Measurements from ENCODE around the gene RAB11FIP2.

RAB11FIP2 gene

GRCh38 chr10:117972168-117972837 is 74.4 kb downstream of the RAB11FIP2 start:
- no peak for TF ChIP-seq EZH2 (IDR thresholded peaks at IDR 0.05; ENCODE audit: borderline replicate concordance, low read length)
- TF ChIP-seq, protein P1, sequence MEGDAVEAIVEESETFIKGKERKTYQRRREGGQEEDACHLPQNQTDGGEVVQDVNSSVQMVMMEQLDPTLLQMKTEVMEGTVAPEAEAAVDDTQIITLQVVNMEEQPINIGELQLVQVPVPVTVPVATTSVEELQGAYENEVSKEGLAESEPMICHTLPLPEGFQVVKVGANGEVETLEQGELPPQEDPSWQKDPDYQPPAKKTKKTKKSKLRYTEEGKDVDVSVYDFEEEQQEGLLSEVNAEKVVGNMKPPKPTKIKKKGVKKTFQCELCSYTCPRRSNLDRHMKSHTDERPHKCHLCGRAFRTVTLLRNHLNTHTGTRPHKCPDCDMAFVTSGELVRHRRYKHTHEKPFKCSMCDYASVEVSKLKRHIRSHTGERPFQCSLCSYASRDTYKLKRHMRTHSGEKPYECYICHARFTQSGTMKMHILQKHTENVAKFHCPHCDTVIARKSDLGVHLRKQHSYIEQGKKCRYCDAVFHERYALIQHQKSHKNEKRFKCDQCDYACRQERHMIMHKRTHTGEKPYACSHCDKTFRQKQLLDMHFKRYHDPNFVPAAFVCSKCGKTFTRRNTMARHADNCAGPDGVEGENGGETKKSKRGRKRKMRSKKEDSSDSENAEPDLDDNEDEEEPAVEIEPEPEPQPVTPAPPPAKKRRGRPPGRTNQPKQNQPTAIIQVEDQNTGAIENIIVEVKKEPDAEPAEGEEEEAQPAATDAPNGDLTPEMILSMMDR (IDR thresholded peaks at IDR 0.05; ENCODE audit: low read length), result no peak
- no peaks in the 10 kb centered on the region for H3K9me2 ChIP-seq (ENCODE audit: low read depth, low read length)
- no peak overlapping the region for H3K4me2 ChIP-seq (ENCODE audit: low read length)
- no peaks in the 10 kb centered on the region for H3K79me2 ChIP-seq (ENCODE audit: insufficient read depth, low read length)
- H2AFZ ChIP-seq (ENCODE audit: low read length), result no peak overlapping the region
- H3K4me1 ChIP-seq (ENCODE audit: insufficient read depth, low read length, severe bottlenecking), result no peaks in the 10 kb centered on the region
- no peak overlapping the region for H3K9ac ChIP-seq (ENCODE audit: low read length)
- no peak overlapping the region for H3K27ac ChIP-seq (ENCODE audit: low read depth, low read length, poor library complexity, severe bottlenecking)
- no peak overlapping the region for H3K4me3 ChIP-seq (ENCODE audit: low read depth, low read length, poor library complexity, severe bottlenecking)
- peaks cover 3% of the 10 kb centered on the region; the same call in 1 of the 2 replicates for H3K9me3 ChIP-seq (ENCODE audit: low read length)
- H3K36me3 ChIP-seq (ENCODE audit: insufficient read depth, low read length), result no peaks in the 10 kb centered on the region
- no peaks in the 10 kb centered on the region for H4K20me1 ChIP-seq (ENCODE audit: insufficient read depth, low read length)
- H3K27me3 ChIP-seq (ENCODE audit: insufficient read depth, low read length), result no peaks in the 10 kb centered on the region
- H3F3A ChIP-seq (ENCODE audit: insufficient read depth, low read length), result no peaks in the 10 kb centered on the region

DNA sequence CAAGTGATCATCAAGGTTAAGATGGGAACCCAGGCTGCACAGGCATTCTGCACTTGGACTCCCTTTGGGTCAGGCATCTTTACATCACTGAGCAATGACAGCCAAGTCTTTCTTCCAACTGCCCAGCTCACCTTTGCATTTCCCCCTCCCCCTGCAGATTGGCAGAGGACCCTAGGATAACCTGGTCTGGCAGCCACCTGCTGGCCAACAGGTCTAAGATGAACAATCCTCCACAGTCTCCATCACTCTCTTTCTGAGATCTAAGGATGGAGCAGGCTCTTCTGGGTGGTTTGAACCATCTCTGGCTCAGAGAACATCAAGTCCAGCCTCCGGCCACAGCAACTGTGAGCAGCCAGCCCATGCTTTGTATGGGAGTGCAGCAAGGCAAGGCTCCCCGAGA is 75.8 kb downstream of the RAB11FIP2 start:
- H3K27me3 ChIP-seq (ENCODE audit: insufficient read depth, low read length), result no peaks in the 10 kb centered on the region
- H4K20me1 ChIP-seq (ENCODE audit: insufficient read depth, low read length), result no peaks in the 10 kb centered on the region
- H3K9me3 ChIP-seq (ENCODE audit: low read length), result peaks cover 3% of the 10 kb centered on the region; the same call in 1 of the 2 replicates
- no peaks in the 10 kb centered on the region for H3K4me1 ChIP-seq (ENCODE audit: insufficient read depth, low read length, severe bottlenecking)
- no peaks in the 10 kb centered on the region for H3K9me2 ChIP-seq (ENCODE audit: low read depth, low read length)
- TF ChIP-seq, protein P1 (IDR thresholded peaks at IDR 0.05; ENCODE audit: low read length), result no peak
- TF ChIP-seq EZH2 (IDR thresholded peaks at IDR 0.05; ENCODE audit: borderline replicate concordance, low read length), result no peak
- H3F3A ChIP-seq (ENCODE audit: insufficient read depth, low read length), result no peaks in the 10 kb centered on the region
- H3K79me2 ChIP-seq (ENCODE audit: insufficient read depth, low read length), result no peaks in the 10 kb centered on the region
- no peak overlapping the region for H3K4me2 ChIP-seq (ENCODE audit: low read length)
- no peak overlapping the region for H3K9ac ChIP-seq (ENCODE audit: low read length)
- H3K36me3 ChIP-seq (ENCODE audit: insufficient read depth, low read length), result no peaks in the 10 kb centered on the region
- no peak overlapping the region for H2AFZ ChIP-seq (ENCODE audit: low read length)
- H3K4me3 ChIP-seq (ENCODE audit: low read depth, low read length, poor library complexity, severe bottlenecking), result no peak overlapping the region
- no peak overlapping the region for H3K27ac ChIP-seq (ENCODE audit: low read depth, low read length, poor library complexity, severe bottlenecking)

- Histone ChIP-seq H3K4me2 (ENCODE audit: low read length) (no peak overlapping the region), H3K4me1 (ENCODE audit: insufficient read depth, low read length, severe bottlenecking) (no peaks in the 10 kb centered on the region), H3K27me3 (ENCODE audit: insufficient read depth, low read length) (no peaks in the 10 kb centered on the region), H3F3A (ENCODE audit: insufficient read depth, low read length) (no peaks in the 10 kb centered on the region), H3K4me3 (ENCODE audit: low read depth, low read length, poor library complexity, severe bottlenecking) (no peak overlapping the region), H3K79me2 (ENCODE audit: insufficient read depth, low read length) (no peaks in the 10 kb centered on the region), H3K27ac (ENCODE audit: low read depth, low read length, poor library complexity, severe bottlenecking) (no peak overlapping the region), H3K9me3 (ENCODE audit: low read length) (peaks cover 3% of the 10 kb centered on the region; the same call in 1 of the 2 replicates), H4K20me1 (ENCODE audit: insufficient read depth, low read length) (no peaks in the 10 kb centered on the region), H3K9me2 (ENCODE audit: low read depth, low read length) (no peaks in the 10 kb centered on the region), H2AFZ (ENCODE audit: low read length) (no peak overlapping the region), H3K36me3 (ENCODE audit: insufficient read depth, low read length) (no peaks in the 10 kb centered on the region), H3K9ac (ENCODE audit: low read length) (no peak overlapping the region)
- no peak for TF ChIP-seq EZH2 (IDR thresholded peaks at IDR 0.05; ENCODE audit: borderline replicate concordance, low read length)
- TF ChIP-seq, protein P1 (IDR thresholded peaks at IDR 0.05; ENCODE audit: low read length), result no peak
These were observed 77.1 kb downstream of the RAB11FIP2 start for GRCh38 chr10:117969592-117969991.

Data from OCI-LY1 (cell line).